ENCODE results near the gene ZFP64. TPM values are rescaled to one million over a fixed set of nuclear protein-coding genes. Genes with fewer than 3 reads are reported as not detected.

ZFP64 gene
- total and polyA plus RNA-seq, 2 of the 4 experiments (the other 2 are of a cell fraction): 14.3 to 17.1 TPM

GRCh38 chr20:52152416-52152815 is 39.2 kb downstream of the ZFP64 start:
- H2AFZ ChIP-seq (replicated peaks; ENCODE audit: low read length, poor library complexity): no peak overlapping the region
- no peak overlapping the region for H2AK5ac ChIP-seq (ENCODE audit: low read depth, low read length)
- no peaks in the 10 kb centered on the region for H3K79me1 ChIP-seq (ENCODE audit: low read depth in 1 of 2, low read length in 2 of 2)
- no peak overlapping the region for H2BK15ac ChIP-seq (ENCODE audit: low read depth, low read length)
- BruUV-seq (replicated peaks): no TSS peak
- H4K8ac ChIP-seq (ENCODE audit: low read depth in 2 of 2, low read length in 2 of 2): no peak overlapping the region
- H2BK5ac ChIP-seq (ENCODE audit: low read depth, low read length, poor library complexity, severe bottlenecking): no peak overlapping the region
- ChIA-PET POLR2A (ENCODE audit: unreplicated experiment) (no interaction called here), CTCF (no interaction called here)
- H3K14ac ChIP-seq (replicated peaks; ENCODE audit: low read depth, low read length): no peak overlapping the region
- TF ChIP-seq MAZ (IDR thresholded peaks at IDR 0.05; ENCODE audit: borderline replicate concordance, low read depth, low read length): no peak
- no peak for TF ChIP-seq MXI1 (IDR thresholded peaks at IDR 0.05; ENCODE audit: borderline replicate concordance, low read depth, low read length)
- no peak for TF ChIP-seq CHD1 (IDR thresholded peaks at IDR 0.05; ENCODE audit: low read depth, low read length)
- TF ChIP-seq POLR2A (IDR thresholded peaks at IDR 0.05; ENCODE audit: low read depth, low read length): no peak
- TF ChIP-seq CEBPB (IDR thresholded peaks at IDR 0.05; ENCODE audit: low read depth, low read length): no peak
- TF ChIP-seq BHLHE40 (IDR thresholded peaks at IDR 0.05; ENCODE audit: low read depth, low read length): no peak
- TF ChIP-seq RFX5 (IDR thresholded peaks at IDR 0.05; ENCODE audit: low read depth, low read length): no peak
- TF ChIP-seq, protein P1, sequence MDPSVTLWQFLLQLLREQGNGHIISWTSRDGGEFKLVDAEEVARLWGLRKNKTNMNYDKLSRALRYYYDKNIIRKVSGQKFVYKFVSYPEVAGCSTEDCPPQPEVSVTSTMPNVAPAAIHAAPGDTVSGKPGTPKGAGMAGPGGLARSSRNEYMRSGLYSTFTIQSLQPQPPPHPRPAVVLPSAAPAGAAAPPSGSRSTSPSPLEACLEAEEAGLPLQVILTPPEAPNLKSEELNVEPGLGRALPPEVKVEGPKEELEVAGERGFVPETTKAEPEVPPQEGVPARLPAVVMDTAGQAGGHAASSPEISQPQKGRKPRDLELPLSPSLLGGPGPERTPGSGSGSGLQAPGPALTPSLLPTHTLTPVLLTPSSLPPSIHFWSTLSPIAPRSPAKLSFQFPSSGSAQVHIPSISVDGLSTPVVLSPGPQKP (IDR thresholded peaks at IDR 0.05; ENCODE audit: borderline replicate concordance, low read depth, low read length): no peak
- no peak for TF ChIP-seq MAFK (IDR thresholded peaks at IDR 0.05; ENCODE audit: low read depth, low read length)
- no peak for TF ChIP-seq RAD21 (IDR thresholded peaks at IDR 0.05; ENCODE audit: low read length)
- TF ChIP-seq RCOR1 (IDR thresholded peaks at IDR 0.05; ENCODE audit: insufficient replicate concordance, low read length): no peak
- TF ChIP-seq, protein P2, sequence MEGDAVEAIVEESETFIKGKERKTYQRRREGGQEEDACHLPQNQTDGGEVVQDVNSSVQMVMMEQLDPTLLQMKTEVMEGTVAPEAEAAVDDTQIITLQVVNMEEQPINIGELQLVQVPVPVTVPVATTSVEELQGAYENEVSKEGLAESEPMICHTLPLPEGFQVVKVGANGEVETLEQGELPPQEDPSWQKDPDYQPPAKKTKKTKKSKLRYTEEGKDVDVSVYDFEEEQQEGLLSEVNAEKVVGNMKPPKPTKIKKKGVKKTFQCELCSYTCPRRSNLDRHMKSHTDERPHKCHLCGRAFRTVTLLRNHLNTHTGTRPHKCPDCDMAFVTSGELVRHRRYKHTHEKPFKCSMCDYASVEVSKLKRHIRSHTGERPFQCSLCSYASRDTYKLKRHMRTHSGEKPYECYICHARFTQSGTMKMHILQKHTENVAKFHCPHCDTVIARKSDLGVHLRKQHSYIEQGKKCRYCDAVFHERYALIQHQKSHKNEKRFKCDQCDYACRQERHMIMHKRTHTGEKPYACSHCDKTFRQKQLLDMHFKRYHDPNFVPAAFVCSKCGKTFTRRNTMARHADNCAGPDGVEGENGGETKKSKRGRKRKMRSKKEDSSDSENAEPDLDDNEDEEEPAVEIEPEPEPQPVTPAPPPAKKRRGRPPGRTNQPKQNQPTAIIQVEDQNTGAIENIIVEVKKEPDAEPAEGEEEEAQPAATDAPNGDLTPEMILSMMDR (conservative IDR thresholded peaks at IDR 0.05; ENCODE audit: low read depth, low read length): no peak
- TF ChIP-seq, protein P3, sequence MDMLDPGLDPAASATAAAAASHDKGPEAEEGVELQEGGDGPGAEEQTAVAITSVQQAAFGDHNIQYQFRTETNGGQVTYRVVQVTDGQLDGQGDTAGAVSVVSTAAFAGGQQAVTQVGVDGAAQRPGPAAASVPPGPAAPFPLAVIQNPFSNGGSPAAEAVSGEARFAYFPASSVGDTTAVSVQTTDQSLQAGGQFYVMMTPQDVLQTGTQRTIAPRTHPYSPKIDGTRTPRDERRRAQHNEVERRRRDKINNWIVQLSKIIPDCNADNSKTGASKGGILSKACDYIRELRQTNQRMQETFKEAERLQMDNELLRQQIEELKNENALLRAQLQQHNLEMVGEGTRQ (IDR thresholded peaks at IDR 0.05; ENCODE audit: low read depth, low read length): no peak
- TF ChIP-seq FOS (IDR thresholded peaks at IDR 0.05; ENCODE audit: low read depth, low read length): no peak
- no peak for TF ChIP-seq NFE2L2 (IDR thresholded peaks at IDR 0.05; ENCODE audit: low read depth, low read length)
- no peak for TF ChIP-seq SMC3 (IDR thresholded peaks at IDR 0.05; ENCODE audit: low read depth, low read length)
- no peak overlapping the region for H3K18ac ChIP-seq (ENCODE audit: low read depth, low read length)
- no peak overlapping the region for H3K9ac ChIP-seq (ENCODE audit: low read depth, low read length)
- ATAC-seq (ENCODE audit: low read depth): no peak
- in situ Hi-C loops (cut with MboI; ENCODE audit: low sequenced_read_pairs): no loop called here
- H3K4ac ChIP-seq (ENCODE audit: low read depth, low read length): no peak overlapping the region
- no peak overlapping the region for H3K4me2 ChIP-seq (ENCODE audit: low read depth, low read length)
- no peak overlapping the region for H2BK20ac ChIP-seq (ENCODE audit: low read depth, low read length)
- no peak for DNase-seq
- no peaks in the 10 kb centered on the region for H3K4me1 ChIP-seq (ENCODE audit: control insufficient read depth, insufficient read depth, low read length)
- no peak overlapping the region for H3K27ac ChIP-seq (ENCODE audit: insufficient read depth, low read length)
- no peak overlapping the region for H4K91ac ChIP-seq (ENCODE audit: insufficient read depth, low read depth, low read length)
- H2AK9ac ChIP-seq (replicated peaks; ENCODE audit: low read depth, low read length, poor library complexity): no peak overlapping the region
- no peak overlapping the region for H4K5ac ChIP-seq (ENCODE audit: low read depth, low read length)
- H3K9me1 ChIP-seq (ENCODE audit: insufficient read depth, low read length): no peaks in the 10 kb centered on the region
- H4K20me1 ChIP-seq (ENCODE audit: insufficient read depth, low read length): no peaks in the 10 kb centered on the region
- H3K36me3 ChIP-seq (ENCODE audit: control insufficient read depth, insufficient read depth, low read length): peaks cover 18% of the 10 kb centered on the region
- H3K9me3 ChIP-seq (ENCODE audit: control insufficient read depth, insufficient read depth, low read length): peaks cover 3% of the 10 kb centered on the region
- 97% methylated on average over 24 of the region's 26 CpGs; no CpG with 5 or more reads in 1 of the 2 experiments for WGBS, 2 experiments (ENCODE audit: extremely low coverage in 2 of 2, insufficient read length in 1 of 2)
- intact Hi-C loops (cut with micrococcal nuclease): no loop called here
- no peak overlapping the region for H2BK120ac ChIP-seq (ENCODE audit: low read depth, low read length)
- H3K27me3 ChIP-seq (ENCODE audit: control insufficient read depth, insufficient read depth, low read length): no peaks in the 10 kb centered on the region
- H3K4me3 ChIP-seq (ENCODE audit: insufficient read depth, low read depth, low read length): no peak overlapping the region
- dilution Hi-C loops (cut with HindIII; ENCODE audit: low sequenced_read_pairs, unreplicated experiment): no loop called here
- H3K56ac ChIP-seq (ENCODE audit: extremely low read depth, insufficient read depth, low read length): no peak overlapping the region
- H3K23ac ChIP-seq (ENCODE audit: low read depth, low read length): no peak overlapping the region

Measured in IMR-90 (cell line).